A204.1 (cell line): Measurements from ENCODE around the gene NTHL1.

Experiments
- FAIRE-seq: peaks from 2 replicates; lab custom pipeline; 2012; peaks lifted over from hg19 to GRCh38; lab: Jason Lieb, UNC

NTHL1 gene

DNA sequence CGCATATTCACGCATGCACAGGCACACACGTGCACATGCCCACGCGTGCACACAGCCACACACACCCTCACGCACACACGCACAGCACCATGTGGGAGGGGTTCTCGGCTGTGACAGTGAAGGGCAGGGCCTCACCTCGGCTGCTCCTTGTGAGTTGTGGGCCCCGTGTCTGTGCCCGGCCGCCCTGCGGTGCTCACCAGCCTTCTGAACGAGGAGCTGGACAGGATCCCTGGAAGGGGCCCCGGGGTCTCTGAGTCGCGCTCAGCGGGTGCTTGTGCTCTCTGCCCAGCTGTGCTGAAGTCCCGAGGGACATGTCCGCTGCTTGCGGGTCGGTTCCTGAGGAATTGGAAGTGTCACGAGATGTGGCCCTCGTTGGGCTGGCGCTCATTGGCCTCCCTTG is 16.2 kb upstream of the NTHL1 start:
- no peak for FAIRE-seq

GRCh38 chr16:2062801-2063200 is 15.2 kb upstream of the NTHL1 start:
- FAIRE-seq = no peak

DNA sequence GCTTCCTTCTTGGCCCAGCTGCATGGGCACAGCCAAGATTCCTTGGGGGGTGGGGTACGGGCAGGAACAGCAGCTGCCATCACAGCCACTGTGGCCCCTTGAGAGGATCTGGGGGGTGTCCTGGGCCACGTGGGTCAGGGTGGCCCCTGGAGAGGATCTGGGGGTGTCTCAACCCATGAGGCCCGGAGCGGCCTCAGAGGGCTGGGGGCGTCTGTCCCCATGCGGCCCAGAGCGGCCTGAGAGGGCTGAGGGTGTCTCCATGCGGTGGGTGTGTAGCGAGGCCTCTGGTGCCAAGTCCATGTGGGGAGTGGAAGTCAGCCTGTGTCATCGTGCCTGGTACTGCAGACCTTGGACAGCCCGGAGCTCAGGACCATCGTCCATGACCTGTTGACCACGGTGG is 13.9 kb upstream of the NTHL1 start:
- FAIRE-seq = no peak

GRCh38 chr16:2061023-2061422 is 13.4 kb upstream of the NTHL1 start:
- FAIRE-seq = no peak

GRCh38 chr16:2060346-2060745 is 12.7 kb upstream of the NTHL1 start:
- FAIRE-seq = no peak

DNA sequence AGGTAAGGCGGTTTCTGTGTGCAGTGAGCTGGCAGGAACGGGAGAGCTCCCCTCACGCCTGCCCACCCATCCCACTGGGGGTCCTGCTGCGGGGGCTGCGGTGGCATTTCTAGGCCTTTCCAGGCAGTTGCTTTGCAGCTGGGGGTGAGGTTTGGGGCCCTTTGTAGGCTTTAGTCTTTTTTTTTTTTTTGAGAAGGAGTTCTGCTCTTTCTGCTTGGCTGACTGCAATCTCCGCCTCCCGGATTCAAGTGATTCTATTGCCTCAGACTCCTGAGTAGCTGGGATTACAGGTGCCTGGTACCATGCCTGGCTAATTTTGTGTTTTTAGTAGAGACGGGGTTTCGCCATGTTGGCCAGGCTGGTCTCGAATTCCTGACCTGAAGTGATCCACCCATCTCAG is 11.2 kb upstream of the NTHL1 start:
- FAIRE-seq = no peak

DNA sequence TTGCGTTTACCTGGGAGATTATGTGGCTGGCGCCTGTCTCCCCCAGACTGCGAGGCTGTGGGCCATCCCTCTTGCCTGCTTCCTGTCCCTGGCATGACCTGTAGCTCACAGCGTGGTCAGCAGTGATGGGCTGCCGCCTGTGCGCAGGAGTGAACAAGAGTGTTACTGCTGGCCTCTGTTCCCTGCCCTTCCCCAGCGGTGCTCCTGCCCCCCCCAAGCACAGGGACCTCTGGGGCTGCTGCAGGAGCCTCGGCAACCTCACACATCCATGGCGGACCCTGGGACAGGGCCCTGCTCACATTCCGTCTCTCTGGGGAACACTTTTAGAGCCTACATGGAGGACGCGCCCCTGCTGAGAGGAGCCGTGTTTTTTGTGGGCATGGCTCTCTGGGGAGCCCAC is 10.8 kb upstream of the NTHL1 start:
- FAIRE-seq = no peak

DNA sequence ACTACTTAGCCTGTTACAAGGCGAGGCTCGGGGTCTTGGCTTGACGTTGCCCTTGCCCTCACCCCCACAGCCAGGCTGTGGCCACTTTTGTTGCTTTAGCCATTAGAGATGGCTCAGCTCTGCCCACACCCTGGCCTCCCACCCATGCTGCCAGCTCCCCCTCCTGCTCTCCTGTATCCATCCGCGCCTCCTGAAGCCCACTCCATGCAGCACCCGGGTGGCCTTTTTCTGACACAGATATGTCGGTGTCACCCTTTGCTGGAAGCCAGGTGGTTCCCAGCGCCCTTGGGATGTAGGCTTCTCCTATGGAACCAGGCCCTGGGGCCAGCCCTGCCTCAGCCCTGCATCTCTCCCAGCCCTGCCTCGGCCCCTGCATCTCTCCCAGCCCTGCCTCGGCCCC is 9.8 kb upstream of the NTHL1 start:
- no peak for FAIRE-seq

- no peak for FAIRE-seq
These were observed 9.2 kb upstream of the NTHL1 start for GRCh38 chr16:2056681-2057407.

- no peak for FAIRE-seq
These were observed 8.4 kb upstream of the NTHL1 start for GRCh38 chr16:2056077-2056476.

- no peak for FAIRE-seq
These were observed 7.1 kb upstream of the NTHL1 start for GRCh38 chr16:2054543-2055245.

DNA sequence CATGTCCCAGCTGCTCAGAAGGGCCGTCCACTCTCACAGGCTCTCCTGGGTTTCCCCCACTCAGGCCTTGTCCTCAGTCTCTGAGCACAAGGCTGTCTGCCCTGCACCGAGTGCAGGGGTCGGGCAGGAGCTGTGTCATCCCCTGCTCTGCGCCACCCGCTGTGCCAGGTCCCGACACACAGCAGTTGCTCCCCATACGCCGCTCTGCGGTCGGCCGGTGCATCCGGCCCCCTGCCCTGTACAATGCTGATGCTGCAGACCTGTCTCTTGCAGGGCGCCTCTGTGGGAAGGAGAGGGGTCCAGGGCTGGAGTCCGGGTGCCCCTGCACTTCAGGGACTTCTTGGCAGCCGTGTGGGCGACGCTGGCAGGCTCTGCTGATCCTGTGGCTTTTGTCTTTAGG is 6.3 kb upstream of the NTHL1 start:
- no peak for FAIRE-seq

DNA sequence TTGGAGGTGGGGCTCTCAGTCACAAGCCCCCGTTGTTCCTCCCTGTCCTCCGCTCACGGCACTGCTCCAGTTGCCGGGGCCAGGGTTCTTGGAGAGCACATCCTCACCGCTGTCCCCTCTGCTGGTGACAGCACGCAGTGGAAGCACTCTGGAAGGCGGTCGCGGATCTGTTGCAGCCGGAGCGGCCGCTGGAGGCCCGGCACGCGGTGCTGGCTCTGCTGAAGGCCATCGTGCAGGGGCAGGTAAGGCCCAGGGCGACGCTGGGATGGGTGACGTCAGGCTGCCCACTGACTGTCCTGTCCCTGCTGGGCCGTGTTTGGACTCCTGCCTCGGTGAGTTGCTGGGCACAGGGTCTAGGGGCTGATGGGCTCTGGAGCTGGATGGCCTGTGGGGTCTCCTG is 5.6 kb upstream of the NTHL1 start:
- FAIRE-seq = no peak

GRCh38 chr16:2048116-2048543 is 496 bp upstream of the NTHL1 start:
- no peak for FAIRE-seq

DNA sequence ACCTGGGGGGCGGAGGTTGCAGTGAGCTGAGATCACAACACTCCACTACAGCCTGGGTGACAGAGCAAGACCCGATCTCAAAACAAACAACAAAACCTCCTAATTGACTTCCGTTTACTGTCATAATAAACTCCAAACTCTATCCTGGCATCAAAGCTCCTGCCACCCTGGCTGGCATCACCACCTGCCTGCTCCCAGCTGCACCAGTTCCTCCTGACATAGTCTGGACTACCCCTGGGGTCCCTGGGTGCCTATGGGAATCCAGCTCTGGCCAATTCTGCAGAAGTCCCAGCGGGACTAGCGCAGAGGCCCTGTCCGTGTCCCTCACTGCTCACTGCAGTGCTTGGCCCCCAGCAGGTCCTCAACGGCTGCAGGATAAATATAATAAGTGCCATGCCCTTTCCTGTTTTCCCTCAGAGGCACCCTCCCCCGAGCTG is 723 bp downstream of the NTHL1 start:
- FAIRE-seq = no peak

- no peak for FAIRE-seq
These were observed 1.4 kb downstream of the NTHL1 start for GRCh38 chr16:2045965-2046892.

DNA sequence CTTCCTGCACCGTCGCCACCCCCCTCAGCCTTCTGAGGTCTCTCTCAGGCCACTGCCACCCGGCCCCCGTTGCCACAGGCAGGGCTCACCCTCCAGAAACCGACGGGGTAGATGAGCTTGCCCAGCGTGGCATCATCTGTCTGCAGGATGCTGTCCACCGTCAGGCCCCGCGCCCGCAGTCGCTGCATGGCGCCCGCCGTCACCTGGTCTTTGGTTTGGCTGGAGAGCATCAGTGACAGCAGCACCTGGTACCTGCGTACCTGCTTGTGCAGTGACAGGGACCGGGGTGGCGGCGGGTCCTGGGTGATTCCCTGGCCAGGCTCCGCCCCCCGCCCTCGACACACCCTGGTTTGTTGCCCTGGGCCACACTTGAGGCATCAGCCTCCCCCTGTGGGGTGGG is 3.1 kb downstream of the NTHL1 start:
- FAIRE-seq = no peak

DNA sequence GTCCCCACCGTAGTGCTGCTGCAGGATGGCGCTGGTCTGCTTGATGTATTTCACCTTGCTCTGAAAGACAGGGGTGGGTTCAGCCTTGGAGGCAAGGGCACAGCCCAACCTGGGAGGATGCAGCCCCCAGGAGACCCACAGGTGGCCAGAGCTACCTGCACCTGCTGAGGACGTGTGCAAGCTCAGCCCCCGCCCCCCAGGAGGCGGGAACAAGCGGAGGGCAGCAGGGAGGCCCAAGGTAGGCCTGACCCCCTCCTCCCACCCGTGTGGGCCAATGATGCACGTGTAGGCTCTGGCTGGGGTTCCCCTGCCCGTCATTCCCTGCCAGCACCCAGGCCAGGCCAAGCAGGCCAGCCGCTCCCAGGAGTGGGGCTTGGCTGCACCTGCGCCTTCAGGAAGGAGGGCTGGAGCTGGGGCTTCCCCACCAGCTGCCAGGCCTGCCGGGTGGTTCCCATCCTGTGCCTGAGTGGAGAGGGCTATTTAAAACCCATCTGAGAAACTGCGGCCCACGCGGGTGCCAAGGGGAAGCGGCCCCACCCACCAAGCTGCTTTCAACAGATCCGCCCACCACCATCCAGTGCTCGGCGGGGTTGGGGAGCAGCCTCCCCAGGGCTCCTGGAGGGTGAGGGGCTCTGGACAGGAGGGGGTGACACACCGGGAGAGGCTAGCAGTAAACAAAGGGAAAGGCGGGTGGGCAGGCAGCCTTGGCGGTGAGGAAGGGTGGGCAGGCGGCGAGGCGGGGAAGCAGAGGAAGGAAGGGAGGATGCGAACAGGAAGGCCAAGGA is 3.8 kb downstream of the NTHL1 start:
- FAIRE-seq = no peak

DNA sequence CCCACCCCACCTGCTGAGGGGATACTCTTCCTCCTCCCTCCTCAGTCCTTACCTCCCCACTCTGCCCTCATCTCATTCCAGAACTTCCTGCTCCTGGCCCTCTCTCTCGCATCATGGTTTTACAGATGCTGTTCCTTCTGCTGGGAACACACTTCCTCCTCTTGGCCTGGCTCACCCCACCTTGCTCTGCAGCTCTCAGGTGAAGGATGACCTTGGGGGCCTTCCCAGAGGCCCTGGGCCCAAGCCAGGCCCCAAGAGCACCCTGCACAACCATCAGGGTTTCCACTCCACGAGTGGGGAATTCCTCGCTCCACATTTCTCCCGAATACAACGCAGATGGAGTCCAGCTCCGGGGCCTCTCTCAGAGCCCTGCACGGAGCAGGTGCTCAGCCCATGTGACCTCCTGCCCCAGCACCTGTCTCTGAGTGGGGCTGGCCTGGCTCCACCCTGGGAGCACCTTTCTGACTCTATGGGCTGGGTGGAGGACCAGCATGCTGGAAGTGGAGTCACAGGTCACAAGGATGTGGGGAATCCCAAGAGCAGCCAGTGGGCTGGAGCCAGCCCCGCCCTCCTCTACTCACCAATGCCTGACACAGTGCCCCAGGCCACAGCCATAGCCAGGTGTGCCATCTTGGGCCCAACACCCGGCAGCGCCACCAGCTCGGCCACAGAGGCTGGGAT is 4.5 kb downstream of the NTHL1 start:
- no peak for FAIRE-seq

DNA sequence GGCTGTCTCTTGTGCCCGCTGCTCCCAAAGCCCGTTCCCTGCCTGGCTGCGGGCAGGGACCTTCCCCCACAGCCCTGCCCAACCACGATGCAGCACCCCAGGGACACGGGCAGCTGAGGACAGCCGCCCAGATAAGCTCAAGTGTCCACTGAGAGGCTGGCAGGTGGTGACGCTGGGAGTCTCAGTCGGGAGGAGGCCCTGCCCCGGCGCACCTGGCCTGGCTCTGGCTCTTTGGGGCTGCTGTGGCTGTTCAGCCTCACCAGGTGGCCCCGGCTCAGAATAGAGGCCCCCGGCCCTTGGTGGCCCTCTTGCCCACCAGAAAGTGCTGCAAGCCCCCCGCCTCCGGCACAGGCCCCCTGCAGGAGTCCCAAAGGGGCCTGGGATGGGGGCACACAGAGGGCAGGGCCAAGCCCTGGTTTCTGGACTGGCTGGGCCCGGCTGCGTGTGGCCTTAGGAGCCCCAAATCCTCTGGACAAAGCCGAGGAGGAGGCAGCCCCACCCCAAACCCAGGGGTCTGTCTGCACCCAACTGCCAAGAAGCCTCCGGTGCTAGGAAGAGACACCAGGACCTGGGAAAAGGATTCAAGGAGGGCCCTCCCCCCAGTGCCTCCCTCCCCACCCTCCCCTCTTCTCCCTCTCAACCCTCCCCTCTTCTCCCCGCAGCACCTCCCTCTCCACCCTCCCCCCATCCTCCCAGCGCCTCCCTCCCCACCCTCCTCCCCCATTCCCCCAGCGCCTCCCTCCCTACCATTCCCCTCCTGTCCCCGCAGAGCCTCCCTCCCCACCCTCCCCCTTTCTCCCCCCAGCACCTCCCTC is 5.3 kb downstream of the NTHL1 start:
- FAIRE-seq = no peak
